ENCODE results near the gene ESR1. TPM values are rescaled to one million over a fixed set of nuclear protein-coding genes. Genes with fewer than 3 reads are reported as not detected.

Gene ESR1
- total RNA-seq, 2 experiments from 2014 or later, result 0.06 TPM; not detected in 1

DNA sequence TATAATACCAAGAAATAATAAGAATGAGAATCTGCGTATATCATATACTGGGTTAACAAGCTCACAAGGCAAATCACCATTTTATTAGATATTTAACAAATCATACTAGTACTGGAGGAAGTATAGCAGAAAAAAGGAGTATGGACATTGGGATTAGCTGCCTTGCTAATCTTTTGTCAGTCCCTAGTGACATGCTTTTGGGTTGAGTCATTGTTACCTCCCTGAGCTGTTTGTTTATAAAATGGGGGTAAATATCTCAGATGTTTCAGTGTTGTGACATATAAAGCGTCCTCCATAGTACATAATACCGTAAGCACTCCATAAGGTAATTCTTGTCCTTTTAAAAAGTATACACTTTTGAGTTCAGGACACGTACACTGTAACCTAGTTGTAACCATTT lies 107.0 kb downstream of the ESR1 start:
- H3K27ac ChIP-seq (ENCODE audit: low read depth, low read length, poor library complexity, severe bottlenecking), result no peak overlapping the region
- DNase-seq (ENCODE audit: low spot score), result no peak
- no peaks in the 10 kb centered on the region for H4K20me1 ChIP-seq (ENCODE audit: insufficient read depth, low read length)
- no peak overlapping the region for H3K4me3 ChIP-seq (ENCODE audit: low read depth, low read length, poor library complexity, severe bottlenecking)
- H3K79me2 ChIP-seq (ENCODE audit: insufficient read depth, low read depth, low read length), result no peaks in the 10 kb centered on the region
- H2AFZ ChIP-seq (ENCODE audit: low read length), result no peak overlapping the region
- no peaks in the 10 kb centered on the region for H3K4me1 ChIP-seq (ENCODE audit: insufficient read depth, low read length, poor library complexity, severe bottlenecking)
- intact Hi-C loops (cut with micrococcal nuclease; ENCODE audit: unreplicated experiment), result no loop called here
- no peaks in the 10 kb centered on the region for H3K9me3 ChIP-seq (ENCODE audit: low read length)
- no peaks in the 10 kb centered on the region for H3K36me3 ChIP-seq (ENCODE audit: insufficient read depth, low read length)
- BruUV-seq (replicated peaks), result no TSS peak
- H3K4me2 ChIP-seq (ENCODE audit: low read length), result no peak overlapping the region
- no peak for TF ChIP-seq EZH2phosphoT487 (IDR thresholded peaks at IDR 0.05; ENCODE audit: borderline replicate concordance, low read depth, low read length)
- TF ChIP-seq, protein P1, sequence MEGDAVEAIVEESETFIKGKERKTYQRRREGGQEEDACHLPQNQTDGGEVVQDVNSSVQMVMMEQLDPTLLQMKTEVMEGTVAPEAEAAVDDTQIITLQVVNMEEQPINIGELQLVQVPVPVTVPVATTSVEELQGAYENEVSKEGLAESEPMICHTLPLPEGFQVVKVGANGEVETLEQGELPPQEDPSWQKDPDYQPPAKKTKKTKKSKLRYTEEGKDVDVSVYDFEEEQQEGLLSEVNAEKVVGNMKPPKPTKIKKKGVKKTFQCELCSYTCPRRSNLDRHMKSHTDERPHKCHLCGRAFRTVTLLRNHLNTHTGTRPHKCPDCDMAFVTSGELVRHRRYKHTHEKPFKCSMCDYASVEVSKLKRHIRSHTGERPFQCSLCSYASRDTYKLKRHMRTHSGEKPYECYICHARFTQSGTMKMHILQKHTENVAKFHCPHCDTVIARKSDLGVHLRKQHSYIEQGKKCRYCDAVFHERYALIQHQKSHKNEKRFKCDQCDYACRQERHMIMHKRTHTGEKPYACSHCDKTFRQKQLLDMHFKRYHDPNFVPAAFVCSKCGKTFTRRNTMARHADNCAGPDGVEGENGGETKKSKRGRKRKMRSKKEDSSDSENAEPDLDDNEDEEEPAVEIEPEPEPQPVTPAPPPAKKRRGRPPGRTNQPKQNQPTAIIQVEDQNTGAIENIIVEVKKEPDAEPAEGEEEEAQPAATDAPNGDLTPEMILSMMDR (conservative IDR thresholded peaks at IDR 0.05; ENCODE audit: low read length), result no peak
- no peaks in the 10 kb centered on the region for H3K9me2 ChIP-seq (ENCODE audit: insufficient read depth, low read length)
- ChIA-PET CTCF (ENCODE audit: unreplicated experiment) (no interaction called here), POLR2A (no interaction called here)

DNA sequence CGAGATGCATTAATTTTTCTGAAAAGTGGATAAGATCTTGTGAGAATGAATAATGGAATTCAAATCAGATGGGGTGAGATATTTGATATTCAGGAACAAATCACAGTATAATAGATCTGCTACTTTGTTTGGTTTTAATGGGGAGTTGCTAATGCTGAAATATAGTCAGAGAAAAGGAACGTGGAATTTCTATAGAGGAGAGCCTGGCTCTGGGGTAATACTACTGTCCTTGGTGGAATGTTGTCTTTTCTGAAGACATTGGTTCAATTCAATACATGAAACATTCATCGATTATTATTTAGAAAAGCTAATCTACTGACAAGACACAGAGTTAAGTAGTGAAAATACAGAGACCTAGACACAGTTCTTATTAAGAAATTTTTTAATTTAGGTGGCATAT lies 108.6 kb downstream of the ESR1 start:
- H3K9me3 ChIP-seq (ENCODE audit: low read length), result no peaks in the 10 kb centered on the region
- H3K36me3 ChIP-seq (ENCODE audit: insufficient read depth, low read length), result no peaks in the 10 kb centered on the region
- CTCF ChIA-PET (ENCODE audit: unreplicated experiment), result no interaction called here
- DNase-seq (ENCODE audit: low spot score), result no peak
- H3K79me2 ChIP-seq (ENCODE audit: insufficient read depth, low read depth, low read length), result no peaks in the 10 kb centered on the region
- no peak overlapping the region for H3K4me2 ChIP-seq (ENCODE audit: low read length)
- no peak overlapping the region for H3K27ac ChIP-seq (ENCODE audit: low read depth, low read length, poor library complexity, severe bottlenecking)
- H2AFZ ChIP-seq (ENCODE audit: low read length), result no peak overlapping the region
- intact Hi-C loops (cut with micrococcal nuclease; ENCODE audit: unreplicated experiment), result no loop called here
- H3K4me3 ChIP-seq (ENCODE audit: low read depth, low read length, poor library complexity, severe bottlenecking), result no peak overlapping the region
- no peaks in the 10 kb centered on the region for H4K20me1 ChIP-seq (ENCODE audit: insufficient read depth, low read length)
- TF ChIP-seq EZH2phosphoT487 (IDR thresholded peaks at IDR 0.05; ENCODE audit: borderline replicate concordance, low read depth, low read length), result no peak
- TF ChIP-seq, protein P1 (conservative IDR thresholded peaks at IDR 0.05; ENCODE audit: low read length), result no peak
- POLR2A ChIA-PET, result interaction anchor here (0.6 kb wide), 1 partner anchor 59 kb away, joined by 3 read pairs; no protein-coding TSS in a partner anchor
- BruUV-seq (replicated peaks), result no TSS peak
- no peaks in the 10 kb centered on the region for H3K4me1 ChIP-seq (ENCODE audit: insufficient read depth, low read length, poor library complexity, severe bottlenecking)
- H3K9me2 ChIP-seq (ENCODE audit: insufficient read depth, low read length), result no peaks in the 10 kb centered on the region

DNA sequence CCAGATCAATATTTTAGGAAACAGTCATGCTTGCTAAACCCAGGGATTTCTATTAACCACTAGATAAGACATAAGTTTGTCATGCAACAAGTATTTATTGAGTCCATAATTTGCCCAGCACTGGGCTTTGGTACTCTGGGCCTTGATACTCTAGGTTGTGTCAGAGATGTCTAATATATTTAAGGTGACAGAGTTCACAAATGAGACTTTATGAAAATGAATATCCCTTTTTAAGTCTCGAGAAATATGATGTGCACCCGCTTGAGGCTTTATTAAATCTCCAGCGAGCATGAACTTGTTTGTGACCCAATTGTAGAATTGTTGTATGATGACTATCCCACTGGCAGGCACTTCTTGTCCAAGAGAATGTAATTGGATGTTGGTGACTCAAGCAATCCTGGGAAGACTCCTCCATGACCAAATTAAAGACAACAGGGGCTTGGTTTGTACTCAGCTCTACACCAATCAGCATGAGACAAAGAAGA lies 109.2 kb downstream of the ESR1 start:
- no peaks in the 10 kb centered on the region for H3K36me3 ChIP-seq (ENCODE audit: insufficient read depth, low read length)
- H2AFZ ChIP-seq (ENCODE audit: low read length), result no peak overlapping the region
- intact Hi-C loops (cut with micrococcal nuclease; ENCODE audit: unreplicated experiment), result no loop called here
- no peaks in the 10 kb centered on the region for H4K20me1 ChIP-seq (ENCODE audit: insufficient read depth, low read length)
- no peak overlapping the region for H3K4me2 ChIP-seq (ENCODE audit: low read length)
- H3K27ac ChIP-seq (ENCODE audit: low read depth, low read length, poor library complexity, severe bottlenecking), result no peak overlapping the region
- ChIA-PET CTCF (ENCODE audit: unreplicated experiment) (no interaction called here), POLR2A (interaction anchor here (0.7 kb wide), 1 partner anchor 25 kb away, joined by 3 read pairs; no protein-coding TSS in a partner anchor)
- no peaks in the 10 kb centered on the region for H3K4me1 ChIP-seq (ENCODE audit: insufficient read depth, low read length, poor library complexity, severe bottlenecking)
- H3K9me2 ChIP-seq (ENCODE audit: insufficient read depth, low read length), result no peaks in the 10 kb centered on the region
- BruUV-seq (replicated peaks), result no TSS peak
- H3K79me2 ChIP-seq (ENCODE audit: insufficient read depth, low read depth, low read length), result no peaks in the 10 kb centered on the region
- no peaks in the 10 kb centered on the region for H3K9me3 ChIP-seq (ENCODE audit: low read length)
- H3K4me3 ChIP-seq (ENCODE audit: low read depth, low read length, poor library complexity, severe bottlenecking), result no peak overlapping the region
- no peak for DNase-seq (ENCODE audit: low spot score)
- TF ChIP-seq, protein P1 (conservative IDR thresholded peaks at IDR 0.05; ENCODE audit: low read length), result no peak
- no peak for TF ChIP-seq EZH2phosphoT487 (IDR thresholded peaks at IDR 0.05; ENCODE audit: borderline replicate concordance, low read depth, low read length)
